HG02885 (cell line): ENCODE data around the gene COQ10A.
"Not testable (repeated sequence)": the region's sequence is repeated elsewhere in the genome, so short reads cannot be mapped to it uniquely, and the experiment has no call there.

Source experiments
- ATAC-seq: cut with Tn5 transposase; IDR thresholded peaks from one replicate; pipeline ENCODE4 v1.9.1; 2021; ENCODE audit warnings: mild to moderate bottlenecking; ENCODE audit not compliant: unreplicated experiment, poor library complexity

Gene COQ10A

DNA sequence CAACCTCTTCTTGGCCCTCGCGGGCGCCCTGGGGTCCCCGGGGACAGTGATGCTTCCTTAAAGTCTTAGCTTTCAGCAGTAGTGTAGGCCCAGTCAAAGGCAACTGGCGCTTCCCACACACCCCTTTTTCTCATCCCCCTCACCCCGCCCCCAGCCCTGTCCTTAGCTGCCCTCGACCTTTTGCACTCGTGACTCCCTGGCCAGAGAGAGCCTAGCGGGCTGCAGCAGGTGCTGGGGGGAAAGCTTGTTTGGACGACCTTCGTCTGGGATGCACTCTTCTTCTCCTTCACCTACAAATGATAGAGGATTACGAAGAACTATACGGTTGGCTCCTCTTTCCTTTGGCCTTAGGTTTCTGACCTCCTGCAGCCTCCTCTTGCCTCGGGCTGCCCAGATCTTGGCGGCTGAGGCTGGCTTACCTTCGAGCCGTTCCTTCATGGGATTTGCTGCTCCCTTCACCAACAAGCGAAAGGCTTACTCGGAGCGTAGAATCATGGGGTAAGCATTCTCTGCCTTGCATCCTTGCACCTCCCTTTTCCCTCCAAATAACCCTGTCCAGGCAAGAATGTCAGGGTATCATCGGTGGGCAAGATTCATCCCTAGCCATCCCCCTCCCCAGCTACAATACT, 815 bp downstream of the COQ10A start:
- ATAC-seq = peak; percentile 20

DNA sequence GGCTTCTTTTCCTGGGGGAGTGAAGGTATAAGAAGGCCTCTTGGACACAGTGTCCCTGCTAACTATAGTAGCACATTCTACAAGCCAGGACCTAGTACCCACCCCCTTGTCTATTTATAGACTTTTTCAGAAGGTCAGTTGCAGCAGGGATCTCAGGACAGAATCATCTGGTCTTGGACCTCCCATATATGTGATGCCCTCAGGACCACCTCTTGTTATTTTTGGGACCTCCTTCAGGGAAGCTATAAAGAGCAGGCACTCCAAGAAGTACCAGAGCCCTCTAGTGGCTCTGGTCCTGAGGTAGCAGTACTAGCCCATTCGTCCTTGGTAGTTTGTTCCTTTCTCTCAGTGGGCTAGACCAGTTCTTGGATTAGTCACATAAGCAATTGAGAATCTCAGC, 4.3 kb downstream of the COQ10A start:
- no peak for ATAC-seq

DNA sequence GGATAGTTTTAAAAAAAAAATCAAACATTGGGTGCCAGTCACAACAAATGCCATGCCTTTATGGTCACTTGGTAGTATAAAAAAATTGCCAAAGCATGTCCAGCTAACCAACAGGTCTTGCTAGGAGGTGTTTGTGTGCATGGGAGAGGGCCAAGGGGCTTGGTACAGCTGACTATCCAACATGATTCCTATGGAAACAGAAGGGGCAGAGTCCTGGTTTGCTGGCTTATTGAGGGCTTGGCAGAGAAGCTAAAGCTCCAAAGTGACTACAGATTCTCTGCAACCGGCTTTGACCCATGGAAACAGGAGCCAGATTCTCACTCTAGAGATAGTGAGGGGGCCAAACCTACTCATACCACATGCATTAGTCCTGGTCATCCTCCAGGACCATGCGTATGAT, 5.7 kb downstream of the COQ10A start:
- ATAC-seq = not testable (repeated sequence)

DNA sequence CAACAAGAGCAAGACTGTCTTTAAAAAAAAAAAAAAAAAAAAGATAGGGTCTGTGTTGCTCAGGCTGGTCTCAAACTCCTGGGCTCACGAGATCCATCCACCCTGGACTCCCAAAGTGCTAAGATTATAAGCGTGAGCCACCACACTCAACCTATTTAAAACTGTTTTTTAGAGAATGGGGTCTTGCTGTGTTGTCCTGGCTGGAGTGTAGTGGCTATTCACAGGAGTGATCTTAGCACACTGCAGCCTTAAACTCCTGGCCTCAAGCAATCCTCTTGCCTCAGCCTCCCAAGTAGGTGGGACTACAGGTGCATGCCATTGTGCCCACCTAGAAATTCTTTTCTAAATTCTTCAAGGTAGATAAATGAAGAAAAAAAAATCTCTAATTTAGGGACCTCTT, 7.6 kb downstream of the COQ10A start:
- ATAC-seq = no peak

DNA sequence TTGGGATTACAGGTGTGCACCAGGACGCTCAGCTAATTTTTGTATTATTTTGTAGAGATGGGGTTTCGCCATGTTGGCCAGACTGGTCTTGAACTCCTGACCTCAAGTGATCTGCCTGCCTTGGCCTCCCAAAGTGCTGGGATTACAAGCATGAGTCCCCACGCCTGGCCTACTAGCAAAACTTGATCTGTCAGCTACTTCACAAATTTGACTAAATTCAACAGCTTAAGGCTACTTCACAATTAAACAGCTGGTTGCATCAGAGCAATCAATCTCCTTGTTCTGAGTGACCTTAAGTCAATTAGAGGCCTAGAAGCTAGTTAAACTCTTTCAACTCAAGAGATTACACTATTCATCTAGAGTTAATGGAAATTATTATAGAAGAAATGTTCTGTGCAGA, 12.2 kb downstream of the COQ10A start:
- no peak for ATAC-seq

DNA sequence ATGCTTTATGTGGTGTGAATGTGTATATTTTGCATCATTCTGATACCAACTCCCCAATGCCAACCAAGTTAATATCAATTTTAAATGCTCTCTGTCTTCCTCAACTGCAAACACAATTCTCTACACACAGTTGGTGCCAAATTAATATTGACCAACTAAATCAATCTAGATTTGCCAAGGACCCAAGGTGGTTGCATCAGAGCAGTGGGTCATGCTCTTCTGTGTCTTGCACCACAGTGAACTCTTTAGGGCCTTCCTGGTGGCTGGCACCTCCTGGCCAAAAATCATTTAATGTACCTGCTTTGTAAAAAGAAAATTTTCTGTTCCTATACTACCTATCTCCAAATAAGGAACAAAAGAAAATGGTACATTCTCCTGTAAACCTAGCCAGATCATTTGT, 14.1 kb downstream of the COQ10A start:
- ATAC-seq = no peak

DNA sequence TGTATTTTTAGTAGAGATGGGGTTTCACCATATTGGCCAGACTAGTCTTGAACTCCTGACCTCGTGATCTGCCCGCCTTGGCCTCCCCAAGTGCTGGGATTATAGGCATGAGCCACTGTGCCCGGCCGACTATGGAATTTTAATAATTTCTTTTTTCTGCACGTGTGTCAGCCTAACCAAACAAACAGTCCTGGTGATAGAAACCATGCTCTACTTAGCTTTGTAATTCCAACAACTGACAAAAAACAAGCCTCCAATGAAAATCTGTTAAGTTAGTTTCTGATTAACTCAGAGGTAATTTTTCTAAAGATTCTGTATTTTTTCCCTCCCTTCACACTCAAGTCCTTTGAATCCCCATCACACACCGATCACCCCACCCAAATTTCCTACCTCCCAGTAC, 15.3 kb downstream of the COQ10A start:
- ATAC-seq = no peak

DNA sequence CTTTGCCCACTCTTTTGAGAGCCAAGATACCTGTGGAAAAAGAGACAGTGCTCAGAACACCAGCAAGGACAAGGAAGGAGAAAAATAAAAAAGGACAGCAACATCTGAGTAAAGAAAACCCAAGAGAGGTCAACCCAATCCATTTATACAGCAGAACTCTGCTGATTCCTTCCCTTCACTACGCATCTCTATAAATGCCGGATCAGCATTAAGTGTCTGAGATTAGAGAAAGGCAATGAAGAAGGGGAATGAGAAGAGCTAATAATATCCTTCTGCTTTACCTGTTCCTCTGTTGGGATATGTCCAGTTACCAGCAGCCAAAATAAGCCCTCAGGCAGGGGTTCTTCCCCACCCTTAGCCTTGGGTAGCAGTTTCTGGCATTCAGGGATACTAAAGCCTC, 15.8 kb downstream of the COQ10A start:
- no peak for ATAC-seq

DNA sequence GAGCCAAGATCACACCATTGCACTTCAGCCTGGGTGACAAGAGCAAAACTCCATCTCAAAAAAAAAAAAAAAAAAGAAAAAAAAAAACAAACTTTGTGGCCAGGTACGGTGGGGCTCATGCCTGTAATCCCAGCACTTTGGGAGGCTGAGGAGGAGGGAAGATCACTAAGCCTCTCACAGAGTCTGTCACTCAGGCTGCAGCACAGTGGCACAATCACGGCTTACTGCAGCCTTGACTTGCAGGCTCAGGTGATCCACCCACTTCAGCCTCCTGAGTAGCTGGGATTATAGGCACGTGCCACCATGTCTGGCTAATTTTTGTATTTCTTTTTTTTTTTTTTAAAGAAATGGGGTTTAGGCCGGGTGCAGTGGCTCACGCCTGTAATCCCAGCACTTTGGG, 17.5 kb downstream of the COQ10A start:
- not testable (repeated sequence) for ATAC-seq

DNA sequence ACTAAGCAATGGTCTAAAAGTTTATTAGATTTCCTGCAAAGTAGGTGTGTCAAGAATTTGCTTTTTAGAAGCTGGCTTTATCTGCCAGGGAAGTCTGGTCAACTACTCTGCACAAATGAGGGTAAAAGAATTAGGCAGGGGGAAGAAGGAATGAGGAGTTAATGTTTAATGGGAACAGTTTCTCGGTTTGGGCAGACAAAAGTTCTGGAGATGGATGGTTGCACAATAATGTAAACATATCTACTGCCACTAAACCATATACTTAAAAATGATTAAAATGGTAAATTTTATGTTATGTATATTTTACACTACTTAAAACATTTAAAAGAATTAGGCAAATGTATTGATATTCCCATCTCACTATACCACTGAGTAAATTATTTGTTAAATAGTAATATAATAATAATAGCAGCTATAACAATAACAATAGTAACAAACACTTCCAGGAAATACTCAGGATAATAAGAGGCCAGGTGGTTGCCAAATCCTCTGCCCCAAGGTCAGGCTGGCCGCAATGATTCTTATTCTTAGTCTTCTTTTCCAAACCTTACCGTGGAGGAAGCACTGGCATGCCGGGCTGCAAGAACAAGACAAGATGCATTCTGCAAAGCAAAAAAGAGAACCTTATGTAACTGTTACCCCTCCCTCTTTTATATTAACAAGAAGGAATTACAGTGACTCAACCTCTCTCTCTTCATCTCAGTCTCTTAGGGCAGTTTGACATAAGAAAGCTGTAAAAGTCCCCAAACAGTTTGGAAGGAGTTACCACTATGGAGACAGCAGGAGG, 19.5 kb downstream of the COQ10A start:
- ATAC-seq = no peak

DNA sequence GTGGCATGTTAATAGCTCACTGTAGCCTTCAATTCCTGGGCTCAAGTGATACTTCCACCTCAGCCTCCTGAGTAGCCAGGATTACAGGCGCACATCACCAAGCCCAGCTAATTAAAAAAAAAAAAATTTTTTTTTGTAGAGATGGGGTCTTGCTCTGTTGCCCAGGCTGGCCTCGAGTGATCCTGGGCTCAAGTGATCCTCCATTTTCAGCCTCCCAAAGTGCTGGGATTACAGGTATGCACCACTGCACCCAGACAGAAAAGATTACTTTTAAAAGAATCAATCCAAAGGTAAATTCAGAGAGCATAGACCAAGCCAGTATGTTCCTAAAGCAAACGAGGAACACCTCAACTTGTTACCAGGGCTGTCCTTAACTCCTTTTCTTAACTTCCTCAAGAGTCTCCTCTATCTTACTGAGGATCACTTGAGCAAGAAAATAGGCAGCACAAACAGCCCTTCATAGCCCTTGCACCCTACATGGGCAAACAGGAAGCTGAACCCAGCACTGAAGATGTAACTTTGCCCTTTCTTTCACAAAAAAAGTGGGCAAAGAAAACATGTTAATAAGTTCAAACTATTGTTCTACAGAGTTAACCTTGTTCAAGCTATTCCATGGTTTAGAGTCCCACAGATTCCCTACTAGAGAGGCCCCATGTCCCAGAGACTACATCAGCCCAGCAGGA, 22.1 kb downstream of the COQ10A start:
- no peak for ATAC-seq

DNA sequence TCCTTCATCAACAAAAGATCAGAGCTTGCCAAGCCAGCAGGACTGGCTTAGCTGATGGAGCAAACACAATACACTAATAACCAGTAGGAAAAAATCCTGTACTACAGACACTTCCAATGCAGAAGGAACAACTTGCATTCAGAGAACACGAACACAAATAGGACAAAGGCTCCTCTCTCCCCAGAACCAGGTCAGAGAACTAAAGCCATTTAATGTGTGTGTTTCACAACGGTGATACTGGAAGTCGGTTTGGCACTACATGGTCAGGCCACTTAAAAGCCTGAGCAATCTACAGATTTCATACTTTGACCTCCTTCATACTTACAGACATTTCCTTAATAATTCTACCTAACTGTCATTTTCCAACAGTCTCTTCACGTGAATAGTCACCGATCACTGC, 27.1 kb downstream of the COQ10A start:
- ATAC-seq = no peak

DNA sequence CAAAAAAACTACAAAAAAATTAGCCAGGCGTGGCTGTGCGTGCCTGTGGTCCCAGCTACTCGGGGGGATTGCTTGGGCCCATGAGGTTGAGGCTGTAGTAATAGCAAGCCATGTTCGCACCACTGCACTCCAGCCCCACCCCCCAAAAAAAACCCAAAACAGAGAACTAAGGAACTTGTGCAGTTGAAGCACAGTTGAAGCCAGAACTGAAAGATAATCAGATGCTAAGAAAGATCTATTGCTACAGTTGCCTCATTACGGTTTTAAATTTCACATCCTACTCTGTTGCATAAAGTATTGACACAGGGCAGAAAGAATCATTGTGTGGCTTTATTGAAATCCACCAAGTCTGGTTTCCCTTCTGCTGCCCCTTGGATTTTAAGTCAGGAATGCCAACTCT, 29.6 kb downstream of the COQ10A start:
- ATAC-seq = no peak

DNA sequence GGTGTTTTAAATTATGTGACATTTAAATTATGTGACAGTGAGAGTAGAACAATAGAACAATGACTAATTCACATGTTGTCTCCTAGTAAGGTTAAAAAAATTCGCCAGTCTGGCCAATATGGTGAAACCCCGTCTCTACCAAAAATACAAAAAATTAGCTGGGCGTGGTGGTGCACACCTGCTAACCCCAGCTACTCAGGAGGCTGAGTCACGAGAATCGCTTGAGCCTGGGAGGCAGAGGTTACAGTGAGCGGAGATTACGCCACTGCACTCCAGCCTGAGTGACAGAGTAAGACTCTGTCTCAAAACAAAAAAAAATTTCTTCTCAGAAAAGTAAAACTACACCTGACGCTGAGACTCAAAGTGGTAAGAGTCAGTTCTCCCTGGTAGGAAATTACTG, 30.7 kb downstream of the COQ10A start:
- ATAC-seq = no peak

DNA sequence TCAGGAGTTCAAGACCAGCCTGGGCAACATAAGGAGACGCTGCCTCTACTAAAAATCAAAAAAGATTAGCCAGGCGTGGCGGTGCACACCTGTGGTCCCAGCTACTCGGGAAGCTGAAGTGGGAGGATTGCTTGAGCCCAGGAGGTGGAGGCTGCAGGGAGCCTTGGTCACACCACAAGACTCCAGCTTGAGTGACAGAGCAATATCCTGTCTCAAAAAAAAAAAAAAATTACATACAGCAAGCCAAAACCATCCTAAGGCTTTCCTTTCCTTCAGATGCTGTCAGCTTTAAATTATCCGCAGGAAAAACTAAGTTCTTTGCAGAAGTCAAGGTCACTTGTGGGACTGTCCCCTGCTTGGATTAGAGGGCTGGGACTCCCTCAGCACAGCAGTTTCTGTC, 32.1 kb downstream of the COQ10A start:
- no peak for ATAC-seq

DNA sequence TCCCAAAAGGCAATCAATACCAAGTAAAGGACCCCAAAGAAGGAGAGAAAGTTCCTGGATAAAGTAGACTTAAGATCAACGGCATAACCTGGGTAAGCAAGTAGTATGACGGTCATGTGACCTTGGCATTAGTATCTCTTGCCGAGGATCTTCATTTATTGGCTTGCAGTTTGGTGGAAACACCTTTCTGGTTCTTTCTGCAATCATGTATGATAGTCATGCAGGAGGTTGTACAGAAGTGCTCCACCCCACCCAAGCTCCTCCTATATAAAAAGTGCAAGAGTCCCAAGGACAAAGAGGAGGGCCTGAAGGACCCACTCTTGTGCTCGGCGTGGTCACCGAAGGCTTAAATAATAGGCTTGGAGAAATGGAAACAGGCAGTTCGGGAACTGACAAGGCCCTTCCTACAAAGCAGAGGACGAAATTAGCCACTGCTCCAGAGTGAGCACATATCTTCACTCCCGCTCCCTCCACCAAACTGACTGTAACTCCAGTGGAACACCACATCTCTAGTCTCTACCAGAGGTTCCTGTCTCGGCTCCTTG, 32.6 kb downstream of the COQ10A start:
- peak; percentile 9 for ATAC-seq

DNA sequence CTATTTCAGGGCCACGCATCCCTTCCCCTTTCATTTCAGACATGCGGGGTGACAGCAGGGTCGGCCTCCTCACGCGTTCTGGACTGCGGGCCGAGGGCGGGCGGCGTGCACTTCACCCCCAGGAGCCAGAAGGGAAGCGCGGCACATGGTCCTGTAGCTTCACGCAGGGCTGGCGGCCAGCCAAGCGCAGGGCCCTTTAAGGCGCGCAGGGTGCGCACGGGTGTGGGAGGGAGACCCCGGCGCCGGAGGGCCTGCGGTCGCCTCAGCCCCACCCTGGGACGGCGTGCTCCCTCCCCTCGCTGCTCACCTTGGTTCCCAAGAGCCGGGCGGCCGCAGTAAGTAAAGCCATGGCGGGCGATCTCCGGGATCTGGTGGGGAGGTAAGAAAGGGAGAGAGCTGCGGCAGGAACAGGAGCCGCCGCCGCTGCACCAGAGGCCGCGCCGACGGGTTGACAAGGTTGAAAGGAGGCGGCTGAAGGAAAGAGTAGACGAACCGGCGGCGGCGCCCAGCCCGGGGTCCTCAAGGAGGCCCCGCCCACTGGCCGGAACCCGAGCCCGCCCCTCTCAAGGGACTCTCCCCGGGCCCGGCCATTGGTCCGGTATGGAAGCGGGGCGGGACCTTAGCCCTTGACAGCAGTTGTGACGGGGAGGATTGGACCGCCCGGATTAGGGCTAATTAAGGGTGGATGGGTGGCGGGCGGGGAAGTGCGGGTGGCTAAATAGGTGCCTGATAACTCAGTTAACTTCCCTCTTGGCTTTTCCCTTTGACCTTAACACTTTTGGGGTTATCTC, 33.3 kb downstream of the COQ10A start, which contains the start of gene CS:
TSS of gene CS (minus strand) at position 478 of the 791 bp plus-strand sequence. CDS start at position 349, 129 bp downstream.
- peak; percentile 94 for ATAC-seq

DNA sequence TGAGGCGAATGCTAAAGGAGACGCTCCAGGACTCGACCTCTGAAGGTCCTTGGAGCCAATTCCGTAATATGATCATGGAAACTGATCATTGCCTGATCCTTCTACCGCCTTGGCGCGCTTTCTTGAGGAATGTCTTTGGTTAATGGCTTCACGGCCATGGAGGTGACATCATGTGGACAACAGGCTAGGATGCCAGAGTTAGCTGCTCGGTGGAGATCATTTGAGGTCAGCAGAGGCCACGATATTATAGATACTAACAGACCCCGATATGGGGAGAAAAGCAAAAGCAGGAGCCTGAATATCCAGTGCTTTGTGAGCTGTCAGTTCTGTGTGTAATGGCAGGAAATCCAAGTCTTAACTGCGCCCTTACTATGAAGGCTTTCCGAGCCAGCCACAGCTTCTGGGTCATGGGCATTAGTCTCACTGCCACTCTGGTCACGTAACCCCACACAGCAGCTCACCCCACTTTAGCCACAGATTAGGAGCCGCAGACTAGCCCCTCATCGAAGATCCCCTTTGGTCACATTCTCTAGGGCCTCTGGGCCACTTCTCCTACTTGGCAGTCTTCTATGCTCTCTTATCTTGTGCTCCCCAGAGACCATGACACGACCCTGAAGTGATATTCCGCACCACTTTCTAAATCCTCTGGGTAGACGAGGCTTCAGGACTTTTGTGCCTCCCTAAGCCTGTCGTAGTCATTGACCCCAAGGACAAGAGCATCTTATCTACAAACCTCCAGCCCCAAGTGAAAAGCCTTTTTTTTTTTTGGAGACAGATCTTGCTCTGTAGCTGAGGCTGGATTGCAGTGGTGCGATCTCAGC, 34.1 kb downstream of the COQ10A start:
- ATAC-seq = no peak

DNA sequence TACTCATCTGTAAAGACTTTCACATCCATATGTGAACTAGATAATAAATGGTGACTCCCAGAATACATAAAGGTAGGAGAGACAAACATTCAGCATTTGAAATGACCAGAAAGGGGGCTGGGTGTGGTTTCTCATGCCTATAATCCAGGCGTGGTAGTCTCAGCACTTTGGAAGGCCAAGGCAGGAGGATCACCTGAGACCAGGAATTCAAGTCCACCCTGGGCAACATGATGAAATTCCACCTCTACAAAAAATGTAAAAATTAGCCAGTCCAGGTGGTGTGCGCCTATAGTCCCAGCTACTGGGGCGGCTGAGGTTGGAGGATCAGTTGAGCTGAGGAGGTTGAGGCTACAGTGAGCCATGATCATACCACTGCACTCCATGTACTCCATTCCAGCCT, 37.5 kb downstream of the COQ10A start:
- no peak for ATAC-seq
